ENCODE results near the gene POMGNT1. TPM values are rescaled to one million over a fixed set of nuclear protein-coding genes. Genes with fewer than 3 reads are reported as not detected.
A peak's percentile ranks its signal among the peaks of the same experiment; 100 is the strongest.

The POMGNT1 gene
- polyA plus RNA-seq, 1 donor from 2014 or later: 128 TPM

- Histone ChIP-seq H3K4me3 (ENCODE audit: low read length) (peak overlapping the region; percentile 56), H3K79me2 (replicated peaks; ENCODE audit: insufficient read depth, low read length) (no peaks in the 10 kb centered on the region), H3K27me3 (ENCODE audit: insufficient read depth, low read depth, low read length) (no peaks in the 10 kb centered on the region), H4K20me1 (ENCODE audit: insufficient read depth) (no peaks in the 10 kb centered on the region), H3K27ac (ENCODE audit: low read length) (peak overlapping the region; percentile 57), H3K9ac (ENCODE audit: low read length) (peak overlapping the region; percentile 66), H3K9me3 (ENCODE audit: low read length) (no peaks in the 10 kb centered on the region), H3K36me3 (ENCODE audit: insufficient read depth, low read length) (no peaks in the 10 kb centered on the region), H2AFZ (ENCODE audit: low read depth, low read length) (peak overlapping the region; percentile 78), H3K9me2 (ENCODE audit: insufficient read depth, low read length) (no peaks in the 10 kb centered on the region), H3K4me2 (ENCODE audit: low read length) (peak overlapping the region; percentile 70), H3F3A (ENCODE audit: insufficient read depth, low read length, poor library complexity, severe bottlenecking) (no peaks in the 10 kb centered on the region)
- TF ChIP-seq RAD21 (conservative IDR thresholded peaks at IDR 0.05) (peak; percentile 62), REST (IDR thresholded peaks at IDR 0.05; ENCODE audit: borderline replicate concordance) (peak; percentile 79), MXI1 (conservative IDR thresholded peaks at IDR 0.05; ENCODE audit: poor library complexity, severe bottlenecking) (peak; percentile 30), TAF1 (IDR thresholded peaks at IDR 0.05; ENCODE audit: low read depth) (no peak), POLR2AphosphoS5 (IDR thresholded peaks at IDR 0.05) (no peak), EZH2 (IDR thresholded peaks at IDR 0.05; ENCODE audit: borderline replicate concordance, insufficient read depth, low read length, poor library complexity, severe bottlenecking) (no peak), SMC3 (conservative IDR thresholded peaks at IDR 0.05; ENCODE audit: poor library complexity) (peak; percentile 69), EP300 (conservative IDR thresholded peaks at IDR 0.05; ENCODE audit: poor library complexity, severe bottlenecking) (peak; percentile 40), CTCF (IDR thresholded peaks at IDR 0.05; ENCODE audit: poor library complexity, severe bottlenecking) (peak; percentile 66)
Observed at GRCh38 chr1:46173361-46173856, 24.8 kb downstream of the POMGNT1 start.

GRCh38 chr1:46172321-46172720 is 25.9 kb downstream of the POMGNT1 start:
- no peak overlapping the region for H3K4me3 ChIP-seq (ENCODE audit: low read length)
- H3K9me3 ChIP-seq (ENCODE audit: low read length): no peaks in the 10 kb centered on the region
- no peaks in the 10 kb centered on the region for H4K20me1 ChIP-seq (ENCODE audit: insufficient read depth)
- no peak overlapping the region for H3K4me2 ChIP-seq (ENCODE audit: low read length)
- H3K27me3 ChIP-seq (ENCODE audit: insufficient read depth, low read depth, low read length): no peaks in the 10 kb centered on the region
- H3K36me3 ChIP-seq (ENCODE audit: insufficient read depth, low read length): no peaks in the 10 kb centered on the region
- no peak for TF ChIP-seq EZH2 (IDR thresholded peaks at IDR 0.05; ENCODE audit: borderline replicate concordance, insufficient read depth, low read length, poor library complexity, severe bottlenecking)
- TF ChIP-seq TAF1 (IDR thresholded peaks at IDR 0.05; ENCODE audit: low read depth): no peak
- no peak for TF ChIP-seq CTCF (IDR thresholded peaks at IDR 0.05; ENCODE audit: poor library complexity, severe bottlenecking)
- no peak for TF ChIP-seq POLR2AphosphoS5 (IDR thresholded peaks at IDR 0.05)
- TF ChIP-seq EP300 (conservative IDR thresholded peaks at IDR 0.05; ENCODE audit: poor library complexity, severe bottlenecking): no peak
- TF ChIP-seq REST (IDR thresholded peaks at IDR 0.05; ENCODE audit: borderline replicate concordance): no peak
- no peak for TF ChIP-seq MXI1 (conservative IDR thresholded peaks at IDR 0.05; ENCODE audit: poor library complexity, severe bottlenecking)
- no peak for TF ChIP-seq RAD21 (conservative IDR thresholded peaks at IDR 0.05)
- TF ChIP-seq SMC3 (conservative IDR thresholded peaks at IDR 0.05; ENCODE audit: poor library complexity): no peak
- no peaks in the 10 kb centered on the region for H3F3A ChIP-seq (ENCODE audit: insufficient read depth, low read length, poor library complexity, severe bottlenecking)
- no peak overlapping the region for H3K9ac ChIP-seq (ENCODE audit: low read length)
- no peak overlapping the region for H2AFZ ChIP-seq (ENCODE audit: low read depth, low read length)
- H3K9me2 ChIP-seq (ENCODE audit: insufficient read depth, low read length): no peaks in the 10 kb centered on the region
- H3K27ac ChIP-seq (ENCODE audit: low read length): no peak overlapping the region
- no peaks in the 10 kb centered on the region for H3K79me2 ChIP-seq (replicated peaks; ENCODE audit: insufficient read depth, low read length)

Data from neural cell (in vitro differentiated cells).